Stimulated activated CD4-positive, alpha-beta T cell treated with anti-CD3 and anti-CD28 coated beads, Interleukin-4, amount 100 ng/mL, for 48 hours (primary cell): Measurements from ENCODE around the gene CYTH3.
"Not testable (repeated sequence)": the region's sequence is repeated elsewhere in the genome, so short reads cannot be mapped to it uniquely, and the experiment has no call there.

Experiments used
- DNase-seq, 2 donors: peaks; one replicate each; pipeline ENCODE4 v3.0.0-alpha.2; 2020; ENCODE audit warnings: low read depth in 2 of 2

CYTH3 gene

DNA sequence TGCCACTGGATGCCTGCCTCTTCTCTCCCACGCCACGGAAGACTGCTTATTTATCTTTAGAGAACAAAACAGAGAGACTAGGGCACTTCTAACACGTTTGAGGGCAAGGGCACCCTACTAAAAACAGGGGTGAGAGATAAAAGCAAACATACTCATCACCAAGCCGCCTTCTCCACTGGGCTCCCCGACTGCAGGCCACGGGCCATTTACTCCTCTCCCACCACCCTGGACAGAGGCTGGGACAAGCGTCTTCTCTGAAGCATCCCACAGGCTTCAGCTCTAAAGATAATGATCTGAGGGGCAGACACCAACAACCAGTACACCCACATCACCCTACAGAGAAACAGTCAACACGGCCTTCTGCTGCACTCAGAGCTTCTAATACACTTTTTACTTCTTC is 78.7 kb downstream of the CYTH3 start:
- DNase-seq, result no peak

DNA sequence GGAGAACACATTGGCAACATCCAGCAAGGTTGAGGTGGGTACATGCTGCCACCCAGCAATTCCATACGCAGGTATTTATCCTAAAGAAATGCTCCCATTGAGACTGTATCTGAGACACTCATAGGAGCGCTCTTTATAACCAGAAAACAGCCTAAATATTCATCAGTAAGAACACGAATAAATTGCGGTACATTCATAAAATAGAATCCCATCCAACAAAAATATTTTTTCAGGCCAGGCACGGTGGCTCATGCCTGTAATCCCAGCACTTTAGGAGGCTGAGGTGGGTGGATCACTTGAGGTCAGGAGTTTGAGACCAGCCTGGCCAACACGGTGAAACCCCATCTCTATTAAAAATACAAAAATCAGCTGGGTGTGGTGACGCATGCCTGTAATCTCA is 81.9 kb downstream of the CYTH3 start:
- not testable (repeated sequence) for DNase-seq

DNA sequence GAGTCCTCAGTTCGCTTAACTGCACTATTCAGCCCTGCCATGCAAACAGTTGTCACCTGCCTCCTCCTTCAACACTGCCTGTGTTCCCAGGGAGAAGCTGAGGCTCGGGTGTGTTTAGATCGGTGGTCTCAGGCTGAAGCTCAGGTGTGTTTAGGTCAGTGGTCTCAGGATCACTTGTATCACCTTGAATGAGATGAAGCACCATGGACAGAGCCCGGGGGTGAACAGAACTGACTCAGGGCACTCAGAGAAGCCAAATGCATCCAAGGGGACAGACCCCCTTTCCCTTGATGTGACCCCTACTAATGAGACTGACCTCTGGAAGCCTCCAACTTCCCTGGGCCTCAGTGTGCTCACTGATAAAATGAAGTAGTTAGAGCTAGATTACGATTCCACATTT is 84.0 kb downstream of the CYTH3 start:
- no peak for DNase-seq

DNA sequence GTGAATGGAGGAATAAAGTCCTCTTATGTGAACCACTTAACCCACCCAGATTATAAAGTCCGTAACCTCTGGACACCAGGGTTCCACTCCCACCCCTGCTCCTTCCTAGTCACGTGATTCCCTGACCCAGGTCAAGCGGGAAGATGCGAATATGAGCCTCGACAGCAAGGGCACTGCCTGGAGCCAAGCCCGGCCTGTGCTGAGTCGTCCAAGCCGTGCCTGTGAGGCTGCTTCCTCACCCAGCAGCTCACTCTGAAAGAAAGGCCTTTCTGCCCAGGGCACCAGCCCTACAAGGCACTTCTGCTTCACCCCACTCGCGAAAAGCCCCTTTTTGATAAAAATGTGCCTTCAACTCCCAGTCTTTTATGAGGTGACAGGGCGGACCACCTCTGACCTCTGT is 85.8 kb downstream of the CYTH3 start:
- no peak for DNase-seq

DNA sequence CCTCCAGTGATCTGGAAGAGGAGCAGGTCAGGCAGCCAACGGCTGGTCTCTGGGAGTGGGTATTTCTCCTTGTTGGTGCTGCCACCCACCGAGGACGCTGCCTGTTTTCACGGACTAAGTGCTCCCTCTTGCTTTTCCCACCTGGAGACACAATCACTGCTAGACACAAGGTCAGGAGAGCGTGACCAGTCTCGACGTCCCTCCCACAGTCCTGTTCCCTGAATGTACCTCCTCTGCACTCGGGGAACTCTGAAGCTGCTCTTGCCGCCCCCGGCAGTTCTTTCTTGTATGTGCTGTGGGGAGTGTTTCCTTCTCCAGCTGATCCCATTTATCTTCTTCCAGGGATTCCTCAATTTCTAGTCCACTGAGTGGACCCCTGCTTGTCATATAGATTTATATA is 89.4 kb downstream of the CYTH3 start:
- no peak for DNase-seq

DNA sequence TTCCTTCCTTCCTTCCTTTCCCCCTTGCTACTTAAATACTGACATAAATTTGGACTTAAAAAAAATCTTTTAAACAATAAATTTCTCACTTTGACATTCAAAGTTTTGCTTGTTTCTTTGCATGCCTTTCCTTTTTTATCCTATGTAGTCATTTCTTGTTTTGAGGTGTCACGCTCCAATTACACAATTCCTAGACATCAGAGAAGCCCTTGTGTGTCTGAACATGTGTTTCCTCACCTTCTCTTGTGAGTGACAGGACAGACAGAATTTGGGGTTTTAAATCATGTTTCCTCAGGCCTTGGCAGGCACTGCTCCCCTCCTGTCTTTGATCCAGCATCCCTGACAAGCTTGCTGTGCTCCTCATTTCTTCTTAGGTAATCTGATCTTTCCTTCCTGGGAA is 91.3 kb downstream of the CYTH3 start:
- DNase-seq, result no peak

DNA sequence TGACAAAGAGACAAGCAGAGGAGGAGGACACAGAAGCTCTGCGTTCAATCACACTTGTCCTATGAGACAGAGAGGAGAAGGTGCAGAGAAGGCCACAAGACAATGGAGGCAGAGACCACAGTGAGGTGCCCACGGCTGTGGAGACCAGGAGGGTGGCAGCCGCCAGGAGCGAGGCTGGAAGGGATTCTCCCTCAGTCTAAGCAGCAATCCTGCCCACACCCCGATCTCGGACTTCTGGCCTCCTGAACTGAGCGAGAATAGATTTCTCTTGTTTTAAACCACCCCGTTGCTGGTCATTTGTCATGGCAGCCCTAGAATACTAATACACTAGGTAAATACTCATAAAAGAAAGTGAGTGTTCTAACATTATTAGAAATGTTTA is 92.1 kb downstream of the CYTH3 start:
- DNase-seq, result no peak

DNA sequence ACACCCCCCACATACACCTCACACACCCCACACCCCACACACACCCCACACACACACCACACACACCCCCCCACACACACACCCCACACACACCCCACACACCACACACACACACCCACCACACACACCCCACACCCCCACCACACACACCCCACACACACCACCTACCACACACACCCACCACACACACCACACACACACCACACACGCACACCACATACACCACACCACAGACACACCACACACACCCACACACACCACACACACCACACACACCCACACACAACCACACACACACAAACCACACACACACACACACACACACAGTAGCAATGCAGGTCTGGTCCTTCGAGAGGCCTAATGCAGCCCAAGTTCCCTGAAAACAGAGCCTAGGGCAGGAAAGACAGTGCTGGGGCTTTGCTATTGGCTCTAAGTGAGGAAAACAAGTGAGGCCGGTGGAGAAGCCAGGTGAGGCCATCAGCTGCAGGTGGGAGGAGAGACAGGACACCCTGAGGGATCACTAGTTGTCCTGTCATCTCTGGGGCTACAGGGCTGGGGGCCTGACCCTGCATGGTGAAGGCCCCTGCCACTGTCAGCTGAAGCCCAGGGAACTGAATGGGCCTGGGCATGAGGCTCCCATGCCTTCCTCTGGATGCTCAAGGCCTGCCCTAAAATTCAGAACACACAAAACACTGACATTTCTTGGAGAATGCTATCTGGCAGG is 92.6 kb downstream of the CYTH3 start:
- DNase-seq, result no peak

DNA sequence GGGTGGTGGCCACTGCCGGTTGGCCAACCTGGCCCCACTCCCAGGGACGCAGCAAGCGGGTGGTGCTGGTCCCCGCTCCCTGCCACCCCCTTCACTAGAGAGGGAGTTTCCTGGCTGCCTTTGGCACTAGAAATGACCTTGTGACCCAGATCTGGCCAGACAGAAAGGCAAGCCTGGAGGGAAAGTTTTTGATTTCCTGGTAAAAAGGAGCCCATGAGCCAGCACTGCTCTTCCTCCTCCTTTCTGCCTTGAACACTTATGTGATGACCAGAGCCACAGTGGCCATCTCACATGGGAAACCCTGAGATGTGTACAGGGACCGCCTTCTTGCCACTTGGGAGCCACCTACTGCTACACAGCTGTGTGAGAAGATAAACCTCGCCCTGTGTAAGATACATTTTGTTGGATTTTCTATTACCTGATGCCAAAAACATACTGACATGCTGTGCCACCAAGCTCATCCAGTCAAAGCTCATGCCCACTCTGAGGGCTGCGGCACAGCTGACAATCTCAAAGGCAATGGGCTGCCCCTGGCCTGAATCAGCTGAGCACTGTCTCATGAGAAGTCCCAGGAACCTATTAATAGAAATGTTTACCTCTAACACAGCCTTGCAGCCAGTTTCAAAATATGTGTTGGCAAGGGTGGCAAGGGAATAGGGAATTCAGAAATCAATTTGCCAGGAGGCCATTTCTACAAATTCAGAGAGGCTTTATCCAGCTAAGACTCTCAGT is 94.0 kb downstream of the CYTH3 start:
- DNase-seq, result no peak

DNA sequence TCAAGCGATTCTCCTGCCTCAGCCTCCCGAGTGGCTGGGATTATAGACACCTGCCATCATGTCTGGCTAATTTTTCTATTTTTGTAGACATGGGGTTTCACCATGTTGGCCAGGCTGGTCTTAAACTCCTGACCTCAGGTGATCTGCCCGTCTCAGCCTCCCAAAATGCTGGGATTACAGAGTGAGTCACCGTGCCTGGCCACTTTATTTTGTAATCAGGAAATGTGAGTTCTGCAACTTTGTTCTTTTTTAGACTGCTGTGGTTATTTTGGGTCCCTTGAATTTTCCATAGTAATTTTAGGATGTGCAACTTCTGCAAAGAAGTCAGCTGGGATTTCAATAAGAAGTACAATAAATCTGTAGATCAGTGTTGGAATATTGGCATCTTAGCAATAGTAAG is 96.8 kb downstream of the CYTH3 start:
- no peak for DNase-seq

DNA sequence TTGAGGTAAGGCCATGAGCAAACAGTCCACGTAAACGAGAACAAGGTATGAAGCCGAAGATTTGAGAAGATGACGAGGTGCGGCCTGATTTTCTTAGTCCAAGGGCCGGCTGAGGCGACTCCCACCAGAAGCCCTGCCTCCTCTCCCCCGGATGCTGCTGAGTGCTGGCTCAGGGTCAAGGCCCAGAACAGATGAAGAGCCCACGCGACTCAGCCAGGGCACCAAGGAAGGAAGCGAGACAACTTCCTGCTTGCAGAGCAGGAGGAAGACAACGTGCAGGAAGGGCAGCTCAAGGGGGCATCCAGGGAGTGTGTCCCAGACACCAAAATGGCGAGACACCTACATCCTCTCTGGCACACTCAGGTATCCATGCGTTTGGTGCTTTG is 99.5 kb downstream of the CYTH3 start:
- DNase-seq, result no peak

DNA sequence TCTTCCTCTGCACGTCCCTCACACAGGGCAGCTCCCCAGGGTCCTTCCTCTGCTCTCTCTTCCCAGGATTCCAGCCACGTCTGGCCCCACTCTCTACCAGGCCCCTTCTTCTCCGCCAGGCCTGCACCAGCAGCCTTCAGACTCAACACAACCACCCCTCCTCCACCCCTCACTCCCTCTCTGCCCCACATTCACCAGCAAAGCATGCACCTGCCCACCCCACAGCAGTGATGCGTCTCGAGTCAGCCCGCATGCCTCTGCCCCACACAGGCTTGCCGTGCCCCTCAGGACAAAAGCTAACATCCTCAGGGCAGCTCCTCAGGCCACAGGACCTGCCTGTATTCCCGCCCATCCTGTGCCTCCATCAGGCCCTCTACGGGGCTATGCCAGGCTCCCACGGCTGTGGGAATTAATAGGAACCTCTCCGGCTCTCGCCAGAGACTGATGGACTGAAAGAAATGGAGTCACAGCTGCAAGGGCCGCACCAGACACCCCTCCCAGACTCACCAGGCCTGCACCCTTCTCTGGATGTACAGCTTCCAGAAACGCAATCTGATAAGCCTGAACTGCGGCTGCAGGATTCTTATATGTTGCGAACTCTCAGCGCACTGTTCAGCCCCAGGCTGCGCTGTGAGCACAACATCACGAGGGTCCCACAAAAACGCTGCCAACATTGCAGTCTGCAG is 100.1 kb downstream of the CYTH3 start:
- no peak for DNase-seq

DNA sequence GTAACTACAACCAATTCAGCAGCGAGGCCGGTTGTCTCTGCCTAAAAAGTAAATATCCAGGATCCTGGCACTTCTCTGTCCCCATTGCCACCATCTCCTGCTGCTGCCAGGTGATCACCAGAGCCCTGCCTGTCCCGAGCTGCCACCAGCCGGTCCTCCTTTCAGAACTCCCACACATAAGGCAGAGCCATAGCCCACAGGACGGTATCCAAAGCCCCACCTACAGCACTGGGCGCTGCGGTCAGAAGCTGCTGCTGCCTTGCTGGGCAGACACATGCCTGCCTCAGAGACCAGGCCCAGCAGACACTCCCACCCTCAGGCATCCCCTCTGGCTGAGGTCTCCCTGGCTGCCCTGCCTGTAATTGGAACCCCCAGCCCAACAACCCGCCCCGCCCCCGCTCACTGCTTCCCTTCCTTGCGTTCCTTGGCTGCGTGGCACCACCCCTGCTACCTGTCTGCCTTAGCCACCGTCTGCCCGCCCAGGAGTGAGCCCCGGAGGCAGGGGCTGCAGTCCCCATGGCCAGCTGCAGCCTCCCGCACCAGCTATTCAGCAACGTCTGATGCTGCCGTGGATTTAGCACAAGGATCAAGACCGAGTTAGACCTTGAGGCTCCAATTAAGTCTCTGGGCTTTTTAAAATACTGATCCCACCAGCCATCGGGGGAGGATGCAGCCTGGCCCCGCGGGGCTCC is 100.7 kb downstream of the CYTH3 start:
- DNase-seq, result no peak

DNA sequence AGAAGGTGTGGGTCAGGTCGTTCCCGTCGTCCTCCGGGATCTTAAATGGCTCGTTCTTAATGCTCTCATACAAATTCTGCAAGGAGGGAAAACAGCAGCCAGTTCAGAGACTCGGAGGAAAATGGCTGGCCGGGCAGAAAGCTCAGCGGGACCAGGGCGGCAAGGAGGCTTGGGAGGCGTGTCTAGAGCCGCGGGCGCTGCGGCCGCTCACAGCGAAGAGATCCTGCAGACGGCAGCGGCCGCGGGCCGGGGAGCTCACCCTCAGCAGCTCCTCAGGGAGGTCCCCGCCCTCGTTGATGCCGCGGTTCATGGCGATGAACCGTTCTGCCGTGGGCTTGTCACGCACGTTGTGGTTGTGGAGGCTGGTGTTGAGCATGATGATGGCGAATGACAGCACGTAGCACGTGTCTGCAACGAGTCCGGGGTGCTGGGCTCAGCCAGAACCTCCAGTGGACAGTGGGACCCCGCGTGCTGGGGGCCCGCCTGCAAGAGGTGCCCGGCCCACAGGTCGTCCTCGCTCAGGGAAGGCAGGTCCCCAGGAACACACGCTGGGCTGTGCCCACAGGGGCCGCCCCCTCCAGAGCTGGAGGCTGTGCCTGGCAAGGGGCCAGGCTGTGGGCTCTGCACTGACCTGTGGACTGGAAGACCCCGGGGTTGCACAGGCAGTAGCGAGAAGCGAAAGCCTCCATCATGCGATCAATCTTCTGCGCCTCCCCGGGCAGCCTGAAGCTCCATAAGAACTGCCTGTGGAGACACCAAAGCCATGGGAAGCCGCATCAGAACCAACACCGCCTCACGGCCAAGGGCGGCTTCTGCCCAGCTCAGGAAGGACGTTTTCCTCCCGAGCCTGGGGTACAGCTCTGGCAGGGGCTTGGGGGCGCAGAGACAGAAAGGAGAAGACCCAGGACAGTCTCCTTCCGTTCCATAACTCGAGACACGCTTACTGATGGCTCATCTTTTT is 101.6 kb downstream of the CYTH3 start:
- no peak for DNase-seq

DNA sequence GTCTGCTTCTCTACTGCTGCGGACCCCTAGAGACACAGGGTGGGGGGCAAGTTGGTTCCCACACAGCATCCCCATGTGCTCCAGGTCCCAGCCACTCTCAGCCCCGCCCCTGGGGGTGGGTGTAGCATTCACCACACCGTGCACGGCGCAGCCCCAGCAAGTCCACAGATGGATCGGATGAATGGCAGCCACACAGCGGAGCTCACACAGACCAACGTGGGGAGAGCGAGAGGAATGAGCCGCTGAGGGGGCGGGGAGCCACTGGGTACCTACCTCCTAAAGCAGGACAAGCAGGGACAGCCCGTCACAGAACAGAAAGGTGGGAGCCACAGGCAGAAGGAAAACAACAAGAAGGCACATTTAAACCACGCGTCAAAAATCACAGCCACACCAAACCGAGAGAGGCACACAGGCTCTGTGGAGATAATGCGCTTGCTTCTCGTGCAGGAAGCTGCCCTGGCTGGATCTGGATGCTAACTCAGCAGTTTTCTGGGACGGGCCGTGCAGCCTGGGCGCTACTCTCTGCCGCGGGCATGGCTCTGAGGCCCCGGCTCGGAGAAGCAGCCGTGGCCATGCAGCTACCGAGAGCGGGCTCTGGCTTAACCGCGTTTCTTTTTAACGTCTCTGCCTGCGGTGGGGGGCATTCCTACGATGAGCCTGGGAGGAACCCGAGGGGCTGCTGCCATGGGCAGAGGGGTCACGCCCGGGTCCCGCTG is 102.5 kb downstream of the CYTH3 start:
- DNase-seq, result no peak

DNA sequence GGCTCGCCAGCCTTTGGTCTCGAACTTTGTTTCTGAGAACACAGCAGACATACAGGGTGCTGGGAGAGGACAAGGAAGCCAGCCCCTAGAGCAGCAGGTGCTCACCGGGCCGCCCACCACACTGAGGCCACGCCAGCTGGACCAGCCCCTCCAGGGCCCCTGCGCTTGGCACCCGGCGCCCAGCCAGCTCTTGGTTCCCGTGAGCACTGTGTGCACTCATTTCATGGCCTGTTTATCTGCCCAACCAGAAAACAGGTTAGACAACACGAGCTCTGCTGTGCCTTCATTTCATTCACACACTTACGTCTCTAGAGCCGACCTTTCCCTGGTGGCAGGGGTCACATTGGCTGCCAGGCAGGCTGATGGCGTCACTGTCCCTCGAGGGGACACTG is 104.0 kb downstream of the CYTH3 start:
- DNase-seq, result no peak

DNA sequence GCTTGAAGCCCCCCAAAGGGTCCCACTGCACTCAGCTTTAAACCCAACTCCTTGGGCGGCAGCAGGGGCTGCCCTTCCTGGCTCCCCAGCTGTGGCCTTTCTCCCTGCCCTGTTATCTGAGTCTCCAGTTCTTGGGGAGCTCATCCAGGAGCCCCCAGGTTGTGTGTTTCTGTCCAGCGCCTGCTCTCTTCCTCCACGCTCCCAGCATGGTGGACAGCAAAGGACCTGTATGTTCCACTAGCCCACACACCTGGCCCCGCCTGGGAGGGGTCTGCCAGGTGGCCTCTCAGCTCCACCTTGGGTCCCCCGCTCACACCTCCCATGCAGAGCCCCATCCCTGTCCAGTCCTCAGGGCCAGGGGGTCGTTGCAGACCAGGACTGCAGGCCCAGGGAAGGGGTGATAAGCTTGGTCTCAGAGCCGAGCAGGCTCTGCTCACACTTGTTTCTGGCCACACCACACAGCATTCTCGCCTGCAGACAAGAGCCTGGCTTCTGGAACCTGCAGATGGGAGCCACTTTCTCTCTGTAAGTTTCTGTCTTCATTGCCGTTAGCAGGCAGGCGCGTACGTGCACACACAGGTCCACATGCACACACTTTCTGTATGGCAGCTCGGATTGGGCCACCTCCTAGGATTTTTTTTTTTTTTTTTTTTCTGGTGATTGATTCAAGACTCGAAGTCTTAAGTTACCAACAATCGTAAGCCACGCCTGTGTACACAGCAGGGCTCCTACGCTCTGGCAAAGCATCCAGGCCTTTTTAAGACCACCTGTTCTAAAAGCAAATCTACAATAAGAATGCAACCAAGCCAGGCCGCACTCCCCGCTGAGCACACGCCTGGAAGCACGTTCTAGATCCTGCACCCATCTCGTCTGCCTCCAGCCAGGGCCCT is 104.6 kb downstream of the CYTH3 start:
- DNase-seq, result no peak

DNA sequence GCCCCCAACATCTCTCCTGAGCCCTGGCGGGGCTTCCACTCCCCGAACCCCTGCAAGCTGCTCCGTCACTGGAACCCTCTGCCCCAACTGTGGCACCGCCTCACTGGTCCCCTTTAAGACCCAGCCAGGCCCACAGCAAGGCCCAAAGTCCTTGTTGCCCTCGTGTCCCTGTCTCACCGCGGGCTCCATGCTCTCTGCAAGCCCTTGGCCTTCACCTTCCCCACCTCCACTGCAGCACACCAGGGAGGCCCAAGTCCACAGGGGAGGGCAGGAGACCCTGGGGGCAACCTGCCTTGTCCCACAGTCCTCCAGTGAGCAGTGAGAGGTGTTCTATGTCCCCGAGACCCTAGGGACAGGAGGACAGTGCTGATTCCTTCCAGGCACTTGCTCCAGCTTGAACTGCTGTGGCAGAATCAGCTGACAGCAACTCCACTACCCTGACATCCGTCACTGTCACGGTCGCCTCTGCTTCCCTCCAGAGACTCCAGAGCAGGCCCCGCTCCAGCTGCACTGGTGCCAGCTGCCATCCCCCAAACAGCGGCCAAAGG is 105.3 kb downstream of the CYTH3 start:
- DNase-seq, result no peak

DNA sequence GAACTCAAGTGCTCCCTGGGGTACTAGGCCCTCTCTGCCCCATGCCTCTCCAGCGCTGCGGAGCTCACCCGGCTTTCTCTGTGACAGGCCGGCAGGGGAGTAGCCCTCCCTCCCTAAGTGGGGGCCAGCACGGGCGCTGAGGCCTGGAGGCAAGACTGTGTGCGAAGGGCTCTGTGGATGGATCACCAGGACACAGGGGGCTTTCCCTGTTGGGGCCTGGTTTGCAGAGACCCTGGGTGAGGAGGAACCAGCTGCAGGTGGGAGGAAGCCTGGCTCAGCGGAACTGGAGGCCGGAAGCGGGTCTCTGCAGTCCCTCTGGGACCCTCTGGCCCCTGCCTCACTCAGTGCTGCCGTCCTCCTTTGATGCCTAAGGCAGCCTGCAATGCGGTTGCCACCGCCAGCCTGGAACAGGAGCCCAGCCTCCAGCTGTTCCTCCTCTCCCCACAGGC is 106.0 kb downstream of the CYTH3 start:
- no peak for DNase-seq
